ENCODE measurements around the gene DDX39B.
"Not testable (repeated sequence)": the region's sequence is repeated elsewhere in the genome, so short reads cannot be mapped to it uniquely, and the experiment has no call there.

DNA sequence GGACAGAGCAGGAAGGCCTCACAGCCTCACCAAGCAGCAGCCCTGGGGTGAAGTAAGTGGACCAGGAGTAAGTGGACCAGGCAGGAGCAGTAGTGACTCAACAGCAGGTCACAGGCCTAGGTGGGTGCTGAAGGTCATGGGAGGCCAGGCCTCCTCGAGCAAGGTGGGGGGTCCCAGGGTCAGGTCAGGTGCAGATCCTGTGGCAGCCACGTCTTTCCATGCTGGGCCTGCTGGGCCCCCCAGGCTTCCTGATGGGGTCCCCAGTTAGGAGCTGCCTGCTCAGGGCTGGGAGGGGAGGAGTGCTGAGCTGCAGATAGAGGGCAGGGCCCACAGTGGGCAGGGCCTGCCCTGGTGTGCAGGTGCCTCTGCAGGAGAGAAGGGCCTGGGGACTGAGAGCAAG is 32.8 kb downstream of the DDX39B start:
- TF ChIP-seq MAFK (IDR thresholded peaks at IDR 0.05; ENCODE audit: low read depth, low read length); POLR2A (IDR thresholded peaks at IDR 0.05; ENCODE audit: control extremely low read depth in 1 of 2, low read depth in 2 of 2, low read length in 2 of 2); SIN3A (conservative IDR thresholded peaks at IDR 0.05 in 1 of 2, IDR thresholded peaks at IDR 0.05 in 1 of 2; ENCODE audit: low read depth in 1 of 2, low read length in 2 of 2); BCL11A (IDR thresholded peaks at IDR 0.05; ENCODE audit: low read depth in 2 of 2, low read length in 2 of 2); CHD2 (IDR thresholded peaks at IDR 0.05; ENCODE audit: low read length); ZNF274 (IDR thresholded peaks at IDR 0.05; ENCODE audit: borderline replicate concordance, extremely low read depth, low read length); EP300 (IDR thresholded peaks at IDR 0.05; ENCODE audit: borderline replicate concordance in 1 of 2, low read depth in 2 of 2, low read length in 2 of 2); YY1 (IDR thresholded peaks at IDR 0.05; ENCODE audit: low read depth, low read length); EZH2 (IDR thresholded peaks at IDR 0.05; ENCODE audit: low read depth, low read length, severe bottlenecking): not testable (repeated sequence)
- TF ChIP-seq, protein P1, sequence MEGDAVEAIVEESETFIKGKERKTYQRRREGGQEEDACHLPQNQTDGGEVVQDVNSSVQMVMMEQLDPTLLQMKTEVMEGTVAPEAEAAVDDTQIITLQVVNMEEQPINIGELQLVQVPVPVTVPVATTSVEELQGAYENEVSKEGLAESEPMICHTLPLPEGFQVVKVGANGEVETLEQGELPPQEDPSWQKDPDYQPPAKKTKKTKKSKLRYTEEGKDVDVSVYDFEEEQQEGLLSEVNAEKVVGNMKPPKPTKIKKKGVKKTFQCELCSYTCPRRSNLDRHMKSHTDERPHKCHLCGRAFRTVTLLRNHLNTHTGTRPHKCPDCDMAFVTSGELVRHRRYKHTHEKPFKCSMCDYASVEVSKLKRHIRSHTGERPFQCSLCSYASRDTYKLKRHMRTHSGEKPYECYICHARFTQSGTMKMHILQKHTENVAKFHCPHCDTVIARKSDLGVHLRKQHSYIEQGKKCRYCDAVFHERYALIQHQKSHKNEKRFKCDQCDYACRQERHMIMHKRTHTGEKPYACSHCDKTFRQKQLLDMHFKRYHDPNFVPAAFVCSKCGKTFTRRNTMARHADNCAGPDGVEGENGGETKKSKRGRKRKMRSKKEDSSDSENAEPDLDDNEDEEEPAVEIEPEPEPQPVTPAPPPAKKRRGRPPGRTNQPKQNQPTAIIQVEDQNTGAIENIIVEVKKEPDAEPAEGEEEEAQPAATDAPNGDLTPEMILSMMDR (IDR thresholded peaks at IDR 0.05; ENCODE audit: control extremely low read depth in 1 of 3, insufficient read depth in 1 of 3, low read depth in 1 of 3, low read length in 3 of 3) = not testable (repeated sequence)
- TF ChIP-seq, protein P2, sequence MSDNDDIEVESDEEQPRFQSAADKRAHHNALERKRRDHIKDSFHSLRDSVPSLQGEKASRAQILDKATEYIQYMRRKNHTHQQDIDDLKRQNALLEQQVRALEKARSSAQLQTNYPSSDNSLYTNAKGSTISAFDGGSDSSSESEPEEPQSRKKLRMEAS (IDR thresholded peaks at IDR 0.05) = not testable (repeated sequence)
- TF ChIP-seq, protein P3, sequence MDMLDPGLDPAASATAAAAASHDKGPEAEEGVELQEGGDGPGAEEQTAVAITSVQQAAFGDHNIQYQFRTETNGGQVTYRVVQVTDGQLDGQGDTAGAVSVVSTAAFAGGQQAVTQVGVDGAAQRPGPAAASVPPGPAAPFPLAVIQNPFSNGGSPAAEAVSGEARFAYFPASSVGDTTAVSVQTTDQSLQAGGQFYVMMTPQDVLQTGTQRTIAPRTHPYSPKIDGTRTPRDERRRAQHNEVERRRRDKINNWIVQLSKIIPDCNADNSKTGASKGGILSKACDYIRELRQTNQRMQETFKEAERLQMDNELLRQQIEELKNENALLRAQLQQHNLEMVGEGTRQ (IDR thresholded peaks at IDR 0.05; ENCODE audit: low read length) = not testable (repeated sequence)

Measured in H1 (cell line).